Neural cell (in vitro differentiated cells): ENCODE results near the gene LRRIQ3. TPM values are rescaled to one million over a fixed set of nuclear protein-coding genes. Genes with fewer than 3 reads are reported as not detected.

Source experiments
- H2AFZ ChIP-seq: fragments of 200-600, 300-800 bp; sonication (generic), shearing (Covaris generic); 2 replicates; pipeline ENCODE4 v1.6.0; 2014; ENCODE audit warnings: low read depth, mild to moderate bottlenecking, antibody characterized with exemption, low read length, moderate library complexity
- H3F3A ChIP-seq: fragments of 200-600 bp; shearing (Covaris generic); 2 replicates; pipeline ENCODE4 v1.6.1; 2016; ENCODE audit warnings: mild to moderate bottlenecking, moderate library complexity, mixed read lengths, antibody characterized with exemption, low read length; ENCODE audit not compliant: insufficient read depth, poor library complexity, severe bottlenecking
- H3K27ac ChIP-seq: fragments of 200-600, 300-800 bp; sonication (generic), shearing (Covaris generic); 2 replicates; pipeline ENCODE4 v1.5.1; 2014; ENCODE audit warnings: mild to moderate bottlenecking, low read length, moderate library complexity
- H3K27me3 ChIP-seq: fragments of 300-800, 200-600 bp; sonication (generic), shearing (Covaris generic); 2 replicates; pipeline ENCODE4 v1.6.0; 2014; ENCODE audit warnings: mild to moderate bottlenecking, low read depth, low read length, moderate library complexity; ENCODE audit not compliant: insufficient read depth
- H3K36me3 ChIP-seq: fragments of 300-800, 200-600 bp; sonication (generic), shearing (Covaris generic); 2 replicates; pipeline ENCODE4 v1.5.1; 2014; ENCODE audit warnings: mild to moderate bottlenecking, antibody characterized with exemption, low read length, moderate library complexity; ENCODE audit not compliant: insufficient read depth
- H3K4me2 ChIP-seq: fragments of 300-800, 200-600 bp; sonication (generic), shearing (Covaris generic); 2 replicates; pipeline ENCODE4 v1.6.0; 2014; ENCODE audit warnings: mild to moderate bottlenecking, low read length
- H3K4me3 ChIP-seq: fragments of 300-800, 200-600 bp; sonication (generic), shearing (Covaris generic); 2 replicates; pipeline ENCODE4 v1.5.1; 2014; ENCODE audit warnings: mild to moderate bottlenecking, low read length, moderate library complexity
- H3K79me2 ChIP-seq: fragments of 200-600 bp; shearing (Covaris generic); replicated peaks from 2 replicates; pipeline ENCODE4 v1.6.0; 2014; ENCODE audit warnings: mild to moderate bottlenecking, low read length, moderate library complexity; ENCODE audit not compliant: insufficient read depth
- H3K9ac ChIP-seq: fragments of 300-800, 200-600 bp; sonication (generic), shearing (Covaris generic); 2 replicates; pipeline ENCODE4 v1.6.1; 2016; ENCODE audit warnings: mild to moderate bottlenecking, low read length, mixed read lengths
- H3K9me2 ChIP-seq: fragments of 200-600 bp; shearing (Covaris generic); 2 replicates; pipeline ENCODE4 v1.6.1; 2016; ENCODE audit warnings: mild to moderate bottlenecking, low read length, mixed read lengths; ENCODE audit not compliant: insufficient read depth
- H3K9me3 ChIP-seq: fragments of 200-600, 300-800 bp; sonication (generic), shearing (Covaris generic); 2 replicates; pipeline ENCODE4 v1.6.1; 2016; ENCODE audit warnings: mild to moderate bottlenecking, mixed run types, low read length, moderate library complexity, mixed read lengths
- H4K20me1 ChIP-seq: fragments of 200-600 bp; shearing (Covaris generic); 2 replicates; pipeline ENCODE4 v1.6.1; 2016; ENCODE audit warnings: mild to moderate bottlenecking, mixed run types; ENCODE audit not compliant: insufficient read depth
- CTCF ChIP-seq: fragments of 450-650 bp; IDR thresholded peaks from 2 replicates; pipeline ENCODE4 v1.5.1; 2014; ENCODE audit warnings: antibody characterized with exemption, mild to moderate bottlenecking, moderate library complexity; ENCODE audit not compliant: poor library complexity, severe bottlenecking
- EP300 ChIP-seq: fragments of 450-650 bp; conservative IDR thresholded peaks from 2 replicates; pipeline ENCODE4 v1.6.1; 2014; ENCODE audit warnings: antibody characterized with exemption, mild to moderate bottlenecking, moderate library complexity; ENCODE audit not compliant: poor library complexity, severe bottlenecking
- EZH2 ChIP-seq: fragments of 200-600, 300-800 bp; shearing (Covaris generic), sonication (generic); IDR thresholded peaks from 2 replicates; pipeline ENCODE4 v1.6.1; 2014; ENCODE audit warnings: antibody characterized with exemption, low read length, borderline replicate concordance, mild to moderate bottlenecking; ENCODE audit not compliant: insufficient read depth, poor library complexity, severe bottlenecking
- MXI1 ChIP-seq: fragments of 450-650 bp; conservative IDR thresholded peaks from 2 replicates; pipeline ENCODE4 v1.6.1; 2014; ENCODE audit warnings: antibody characterized with exemption, mild to moderate bottlenecking; ENCODE audit not compliant: poor library complexity, severe bottlenecking
- POLR2AphosphoS5 ChIP-seq: IDR thresholded peaks from 2 replicates; pipeline ENCODE4 v1.6.1; 2012
- RAD21 ChIP-seq: fragments of 450-650 bp; conservative IDR thresholded peaks from 2 replicates; pipeline ENCODE4 v1.6.1; 2014; ENCODE audit warnings: antibody characterized with exemption, mild to moderate bottlenecking, moderate library complexity
- SMC3 ChIP-seq: fragments of 450-650 bp; conservative IDR thresholded peaks from 2 replicates; pipeline ENCODE4 v1.6.1; 2014; ENCODE audit warnings: antibody characterized with exemption, mild to moderate bottlenecking, moderate library complexity; ENCODE audit not compliant: poor library complexity
- TAF1 ChIP-seq: IDR thresholded peaks from 2 replicates; pipeline ENCODE4 v1.6.1; 2012; ENCODE audit warnings: low read depth
- polyA plus RNA-seq: library from polyadenylated mRNA; depleted of rRNA; stranded (reverse); fragments of >200 nt; gene quantifications from 2 replicates; pipeline ENCODE4 v1.2.3, GENCODE V29; 2014
- TF ChIP-seq, protein P1 (sequence below): IDR thresholded peaks from 2 replicates; pipeline ENCODE4 v1.6.1; 2012; ENCODE audit warnings: borderline replicate concordance

The LRRIQ3 gene
- polyA plus RNA-seq, 1 donor from 2014 or later, result not detected

- H3K79me2 ChIP-seq, result no peaks in the 10 kb centered on the region
- no peak overlapping the region for H3K4me3 ChIP-seq
- H3F3A ChIP-seq, result no peaks in the 10 kb centered on the region
- H4K20me1 ChIP-seq, result no peaks in the 10 kb centered on the region
- H3K36me3 ChIP-seq, result no peaks in the 10 kb centered on the region
- H3K9ac ChIP-seq, result no peak overlapping the region
- H3K9me2 ChIP-seq, result no peaks in the 10 kb centered on the region
- H3K27me3 ChIP-seq, result no peaks in the 10 kb centered on the region
- H3K27ac ChIP-seq, result no peak overlapping the region
- TF ChIP-seq, protein P1, sequence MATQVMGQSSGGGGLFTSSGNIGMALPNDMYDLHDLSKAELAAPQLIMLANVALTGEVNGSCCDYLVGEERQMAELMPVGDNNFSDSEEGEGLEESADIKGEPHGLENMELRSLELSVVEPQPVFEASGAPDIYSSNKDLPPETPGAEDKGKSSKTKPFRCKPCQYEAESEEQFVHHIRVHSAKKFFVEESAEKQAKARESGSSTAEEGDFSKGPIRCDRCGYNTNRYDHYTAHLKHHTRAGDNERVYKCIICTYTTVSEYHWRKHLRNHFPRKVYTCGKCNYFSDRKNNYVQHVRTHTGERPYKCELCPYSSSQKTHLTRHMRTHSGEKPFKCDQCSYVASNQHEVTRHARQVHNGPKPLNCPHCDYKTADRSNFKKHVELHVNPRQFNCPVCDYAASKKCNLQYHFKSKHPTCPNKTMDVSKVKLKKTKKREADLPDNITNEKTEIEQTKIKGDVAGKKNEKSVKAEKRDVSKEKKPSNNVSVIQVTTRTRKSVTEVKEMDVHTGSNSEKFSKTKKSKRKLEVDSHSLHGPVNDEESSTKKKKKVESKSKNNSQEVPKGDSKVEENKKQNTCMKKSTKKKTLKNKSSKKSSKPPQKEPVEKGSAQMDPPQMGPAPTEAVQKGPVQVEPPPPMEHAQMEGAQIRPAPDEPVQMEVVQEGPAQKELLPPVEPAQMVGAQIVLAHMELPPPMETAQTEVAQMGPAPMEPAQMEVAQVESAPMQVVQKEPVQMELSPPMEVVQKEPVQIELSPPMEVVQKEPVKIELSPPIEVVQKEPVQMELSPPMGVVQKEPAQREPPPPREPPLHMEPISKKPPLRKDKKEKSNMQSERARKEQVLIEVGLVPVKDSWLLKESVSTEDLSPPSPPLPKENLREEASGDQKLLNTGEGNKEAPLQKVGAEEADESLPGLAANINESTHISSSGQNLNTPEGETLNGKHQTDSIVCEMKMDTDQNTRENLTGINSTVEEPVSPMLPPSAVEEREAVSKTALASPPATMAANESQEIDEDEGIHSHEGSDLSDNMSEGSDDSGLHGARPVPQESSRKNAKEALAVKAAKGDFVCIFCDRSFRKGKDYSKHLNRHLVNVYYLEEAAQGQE, result no peak
- TF ChIP-seq POLR2AphosphoS5 (no peak), MXI1 (no peak), EZH2 (no peak), EP300 (no peak), CTCF (peak; percentile 81), SMC3 (peak; percentile 89), TAF1 (no peak), RAD21 (peak; percentile 93)
- no peaks in the 10 kb centered on the region for H3K9me3 ChIP-seq
- H3K4me2 ChIP-seq, result no peak overlapping the region
- no peak overlapping the region for H2AFZ ChIP-seq
Observed at GRCh38 chr1:73998348-73998959, 199.5 kb downstream of the LRRIQ3 start.

- H3K27me3 ChIP-seq, result no peaks in the 10 kb centered on the region
- no peak overlapping the region for H3K27ac ChIP-seq
- H2AFZ ChIP-seq, result no peak overlapping the region
- TF ChIP-seq SMC3 (no peak), POLR2AphosphoS5 (no peak), CTCF (no peak), RAD21 (no peak), MXI1 (no peak), EZH2 (no peak), TAF1 (no peak), EP300 (no peak)
- TF ChIP-seq, protein P1, result no peak
- no peaks in the 10 kb centered on the region for H3K79me2 ChIP-seq
- no peaks in the 10 kb centered on the region for H3K9me2 ChIP-seq
- no peaks in the 10 kb centered on the region for H3K9me3 ChIP-seq
- H4K20me1 ChIP-seq, result no peaks in the 10 kb centered on the region
- no peaks in the 10 kb centered on the region for H3K36me3 ChIP-seq
- no peak overlapping the region for H3K4me3 ChIP-seq
- no peak overlapping the region for H3K9ac ChIP-seq
- no peak overlapping the region for H3K4me2 ChIP-seq
- no peaks in the 10 kb centered on the region for H3F3A ChIP-seq
Observed at GRCh38 chr1:73980324-73981040, 217.5 kb downstream of the LRRIQ3 start.
